Esophagus muscularis mucosa (tissue), 3 donors: ENCODE measurements around the gene ADD3.

Experiments used
- CTCF ChIP-seq, 3 experiments: fragments of 200-600 bp in 2 of 3; fragments of 450-650 bp in 1 of 3; sonication (generic) in 2 of 3; IDR thresholded peaks; one replicate each; pipeline ENCODE4 v1.5.1; 2017 to 2019; ENCODE audit warnings: antibody characterized with exemption in 3 of 3, mild to moderate bottlenecking in 2 of 3, moderate library complexity in 1 of 3
- POLR2A ChIP-seq: fragments of 450-650 bp; IDR thresholded peaks from one replicate; pipeline ENCODE4 v1.6.1; 2017; ENCODE audit warnings: antibody characterized with exemption, moderate library complexity, mild to moderate bottlenecking, low read depth
- POLR2AphosphoS5 ChIP-seq, 2 donors: sonication (generic); formaldehyde crosslinking; IDR thresholded peaks; one replicate each; pipeline ENCODE4 v1.6.1; 2017; ENCODE audit warnings: antibody characterized with exemption in 2 of 2

GRCh38 chr10:110151467-110151866, 143.7 kb downstream of the ADD3 start:
- TF ChIP-seq CTCF (IDR thresholded peaks at IDR 0.05) (no peak), POLR2A (no peak), POLR2AphosphoS5 (IDR thresholded peaks at IDR 0.05) (no peak)
